HG03159 (cell line): ENCODE results near the gene TMEM50B.
"Not testable (repeated sequence)": the region's sequence is repeated elsewhere in the genome, so short reads cannot be mapped to it uniquely, and the experiment has no call there.

ENCODE experiments used
- ATAC-seq: cut with Tn5 transposase; IDR thresholded peaks from one replicate; pipeline ENCODE4 v1.9.1; 2021; ENCODE audit warnings: mild to moderate bottlenecking, moderate library complexity; ENCODE audit not compliant: unreplicated experiment

The TMEM50B gene

GRCh38 chr21:33433001-33433400 is 46.8 kb downstream of the TMEM50B start:
- ATAC-seq = no peak

GRCh38 chr21:33432496-33432895 is 47.3 kb downstream of the TMEM50B start:
- no peak for ATAC-seq

- ATAC-seq = no peak
Measured at GRCh38 chr21:33430858-33431257, 48.9 kb downstream of the TMEM50B start.

- ATAC-seq = no peak
Measured at GRCh38 chr21:33428669-33429068, 51.1 kb downstream of the TMEM50B start.

GRCh38 chr21:33427051-33427450 is 52.7 kb downstream of the TMEM50B start:
- ATAC-seq = no peak

GRCh38 chr21:33425825-33426224 is 53.9 kb downstream of the TMEM50B start:
- ATAC-seq = no peak

- no peak for ATAC-seq
Measured at GRCh38 chr21:33424214-33424613, 55.6 kb downstream of the TMEM50B start.

GRCh38 chr21:33421713-33422393 is 57.9 kb downstream of the TMEM50B start:
- no peak for ATAC-seq

- ATAC-seq = no peak
Measured at GRCh38 chr21:33419538-33420123, 60.1 kb downstream of the TMEM50B start.

- no peak for ATAC-seq
Measured at GRCh38 chr21:33418691-33419090, 61.1 kb downstream of the TMEM50B start.

GRCh38 chr21:33414926-33415325 is 64.8 kb downstream of the TMEM50B start:
- no peak for ATAC-seq

- no peak for ATAC-seq
Measured at GRCh38 chr21:33414068-33414467, 65.7 kb downstream of the TMEM50B start.

GRCh38 chr21:33412832-33413519 is 66.8 kb downstream of the TMEM50B start:
- ATAC-seq = no peak

GRCh38 chr21:33412439-33412831 is 67.3 kb downstream of the TMEM50B start:
- ATAC-seq = not testable (repeated sequence)

- ATAC-seq = no peak
Measured at GRCh38 chr21:33411949-33412430, 67.8 kb downstream of the TMEM50B start.

- no peak for ATAC-seq
Measured at GRCh38 chr21:33406493-33406892, 73.3 kb downstream of the TMEM50B start.

GRCh38 chr21:33403786-33404585 is 75.8 kb downstream of the TMEM50B start:
- ATAC-seq = peak; percentile 36

- ATAC-seq = peak; percentile 36
Measured at GRCh38 chr21:33403128-33403785, 76.5 kb downstream of the TMEM50B start, which contains the start of gene IFNGR2. Gene IFNGR2 (plus strand): TSS chr21:33403413. CDS start chr21:33403544, 131 bp downstream.

- ATAC-seq = no peak
Measured at GRCh38 chr21:33402001-33402979, 77.5 kb downstream of the TMEM50B start.
